Right lobe of liver (tissue), 6 donors: Measurements from ENCODE around the gene KRT8. TPM values are rescaled to one million over a fixed set of nuclear protein-coding genes. Genes with fewer than 3 reads are reported as not detected.
"Not testable (repeated sequence)": the region's sequence is repeated elsewhere in the genome, so short reads cannot be mapped to it uniquely, and the experiment has no call there.

Source experiments
- ATAC-seq, 4 donors: fragments of 200-7000 bp; cut with Tn5 transposase; one replicate each; pipeline ENCODE4 v1.9.1; 2020; ENCODE audit warnings: mild to moderate bottlenecking in 4 of 4, moderate library complexity in 4 of 4
- DNase-seq, 3 donors: peaks; one replicate each; pipeline ENCODE4 v3.0.0-alpha.2; 2020
- H3K27ac ChIP-seq, 3 donors: fragments of 200-600 bp; one replicate each; pipeline ENCODE4 v1.8.0; 2022
- H3K27me3 ChIP-seq, 2 donors: fragments of 200-600 bp; one replicate each; pipeline ENCODE4 v1.8.0; 2022
- H3K36me3 ChIP-seq, 4 donors: fragments of 200-600 bp; sonication (generic) in 1 of 4; one replicate each; pipeline versions ENCODE4 v1.5.1 to v1.8.0; 2017 to 2022; ENCODE audit warnings: control low read depth in 1 of 4
- H3K4me1 ChIP-seq, 4 donors: fragments of 200-600 bp; sonication (generic) in 1 of 4; one replicate each; pipeline versions ENCODE4 v1.5.1 to v1.8.0; 2017 to 2022; ENCODE audit warnings: control low read depth in 1 of 4
- H3K4me3 ChIP-seq, 3 donors: fragments of 200-600 bp; one replicate each; pipeline ENCODE4 v1.8.0; 2022
- H3K9me3 ChIP-seq, 4 donors: fragments of 200-600 bp; sonication (generic) in 1 of 4; one replicate each; pipeline versions ENCODE4 v1.5.1 to v1.8.0; 2017 to 2022; ENCODE audit warnings: control low read depth in 1 of 4
- CTCF ChIP-seq, 4 donors: fragments of 200-600 bp in 3 of 4; fragments of 450-650 bp in 1 of 4; IDR thresholded peaks; one replicate each; pipeline versions ENCODE4 v1.5.1 to v1.8.0; 2016 to 2022; ENCODE audit warnings: antibody characterized with exemption in 4 of 4, mild to moderate bottlenecking in 2 of 4
- POLR2A ChIP-seq: fragments of 450-650 bp; IDR thresholded peaks from one replicate; pipeline ENCODE4 v1.6.1; 2017; ENCODE audit warnings: antibody characterized with exemption, mild to moderate bottlenecking
- WGBS: methylation state at CpG from one replicate; pipeline ENCODE4 v1.1.6; 2018; ENCODE audit warnings: low coverage, low lambda C conversion rate; ENCODE audit not compliant: insufficient coverage; ENCODE audit errors: missing lambda C conversion rate; 5-methylcytosine and 5-hydroxymethylcytosine counted together
- intact Hi-C, 2 donors: fragments of 100-400 bp; cut with DNase I; formaldehyde crosslinking; loops; one replicate each; pipeline versions ENCODE4 v1.11.2 to v1.14.1; 2022
- total RNA-seq, 6 experiments: library from RNA; depleted of rRNA in 2 of 6; stranded (reverse); fragments of >200 nt in 2 of 6; fragmentation: NEBNext Ultra II Directional in 3 of 6; extraction: Animal tissue kit (Norgen Biotek cat#: 25700) in 3 of 6; gene quantifications; one replicate each; pipeline versions ENCODE4 v1.1.0 to v1.2.4, GENCODE V29; 2016 to 2023
- donor health status: DM: no; HTN: yes; CAD: no.
- donor health status: DM: no; HTN: no; CAD: no.
- donor health status: DM: no; HTN: no; CAD: no.
- donor health status: DM: no; HTN: yes; CAD: no.
- donor health status: DM: no; HTN: yes; CAD: no.

The KRT8 gene
- total RNA-seq, 6 experiments from 2014 or later: 149 to 1,003 (median 436) TPM

GRCh38 chr12:52862023-52862422 lies 42.9 kb downstream of the KRT8 start:
- intact Hi-C loops: no loop called here
- H3K36me3 ChIP-seq: no peaks in the 10 kb centered on the region
- 82% methylated on average over 1 of the region's 2 CpGs for WGBS
- TF ChIP-seq POLR2A: no peak
- H3K4me3 ChIP-seq: no peak overlapping the region
- H3K4me1 ChIP-seq: no peaks in the 10 kb centered on the region
- no peak for DNase-seq
- H3K27ac ChIP-seq: no peak overlapping the region
- no peak for ATAC-seq
- no peaks in the 10 kb centered on the region for H3K9me3 ChIP-seq
- no peaks in the 10 kb centered on the region for H3K27me3 ChIP-seq

GRCh38 chr12:52861511-52861910 lies 43.4 kb downstream of the KRT8 start:
- intact Hi-C loops: no loop called here
- Histone ChIP-seq H3K4me3 (no peak overlapping the region), H3K27ac (no peak overlapping the region), H3K4me1 (no peaks in the 10 kb centered on the region), H3K27me3 (no peaks in the 10 kb centered on the region), H3K9me3 (no peaks in the 10 kb centered on the region), H3K36me3 (no peaks in the 10 kb centered on the region)
- whole genome bisulfite sequencing: 91% methylated on average over 4 of the region's 7 CpGs
- TF ChIP-seq CTCF (IDR thresholded peaks at IDR 0.05) (no peak), POLR2A (no peak)
- DNase-seq (no peak), ATAC-seq (no peak)

GRCh38 chr12:52860102-52860823 lies 44.6 kb downstream of the KRT8 start:
- no peak overlapping the region for H3K27ac ChIP-seq
- no peak overlapping the region for H3K4me3 ChIP-seq
- intact Hi-C loops: no loop called here

GRCh38 chr12:52857500-52857899 lies 47.4 kb downstream of the KRT8 start:
- H3K9me3 ChIP-seq: no peaks in the 10 kb centered on the region
- DNase-seq (no peak), ATAC-seq (no peak)
- TF ChIP-seq POLR2A (no peak), CTCF (IDR thresholded peaks at IDR 0.05) (no peak)
- H3K27me3 ChIP-seq: no peaks in the 10 kb centered on the region
- no peaks in the 10 kb centered on the region for H3K36me3 ChIP-seq
- WGBS: 88% methylated on average over 2 of the region's 3 CpGs
- no peaks in the 10 kb centered on the region for H3K4me1 ChIP-seq
- no peak overlapping the region for H3K4me3 ChIP-seq
- intact Hi-C loops: no loop called here
- no peak overlapping the region for H3K27ac ChIP-seq

More at GRCh38 chr12:52860102-52860823, 44.6 kb downstream of the KRT8 start:
- Histone ChIP-seq H3K9me3 (no peaks in the 10 kb centered on the region), H3K27me3 (no peaks in the 10 kb centered on the region), H3K36me3 (no peaks in the 10 kb centered on the region), H3K4me1 (no peaks in the 10 kb centered on the region)
- DNase-seq (no peak), ATAC-seq (peak in 1 of 4 donors; percentile 21)
- TF ChIP-seq POLR2A: no peak
- no peak for TF ChIP-seq CTCF (IDR thresholded peaks at IDR 0.05)
- 82% methylated on average over 3 of the region's 6 CpGs for WGBS

- TF ChIP-seq POLR2A (no peak), CTCF (IDR thresholded peaks at IDR 0.05) (no peak)
- no peak overlapping the region for H3K4me3 ChIP-seq
- DNase-seq (no peak), ATAC-seq (no peak)
- no peak overlapping the region for H3K27ac ChIP-seq
- 68% methylated on average over 3 of the region's 3 CpGs for whole genome bisulfite sequencing
- H3K4me1 ChIP-seq: no peaks in the 10 kb centered on the region
- H3K27me3 ChIP-seq: no peaks in the 10 kb centered on the region
- no peaks in the 10 kb centered on the region for H3K9me3 ChIP-seq
- intact Hi-C loops: no loop called here
- no peaks in the 10 kb centered on the region for H3K36me3 ChIP-seq
Measured at GRCh38 chr12:52856787-52857186, 48.1 kb downstream of the KRT8 start.

- H3K27me3 ChIP-seq, H3K4me3 ChIP-seq, ATAC-seq, H3K9me3 ChIP-seq, H3K27ac ChIP-seq, DNase-seq, intact Hi-C loops, H3K4me1 ChIP-seq, H3K36me3 ChIP-seq: not testable (repeated sequence)
- 94% methylated on average over 2 of the region's 2 CpGs for WGBS
Measured at GRCh38 chr12:52856077-52856476, 48.8 kb downstream of the KRT8 start.
